Neuronal stem cell (in vitro differentiated cells): ENCODE results near the gene SRGAP2.
"Not testable (repeated sequence)": the region's sequence is repeated elsewhere in the genome, so short reads cannot be mapped to it uniquely, and the experiment has no call there.

Source experiments
- DNase-seq: peaks from one replicate; pipeline ENCODE4 v3.0.0-alpha.2; 2013; ENCODE audit warnings: low spot score
- H2AFZ ChIP-seq: one replicate; pipeline ENCODE4 v1.6.1; 2013; ENCODE audit warnings: mild to moderate bottlenecking, low read length, inconsistent platforms
- H2AK5ac ChIP-seq: 2 replicates; pipeline ENCODE4 v1.6.1; 2013; ENCODE audit warnings: low read depth, mild to moderate bottlenecking, inconsistent platforms, low read length, moderate library complexity, mixed read lengths
- H2BK120ac ChIP-seq: 2 replicates; pipeline ENCODE4 v1.6.1; 2013; ENCODE audit warnings: low read depth, mild to moderate bottlenecking, inconsistent platforms, low read length, moderate library complexity, mixed read lengths
- H2BK12ac ChIP-seq: one replicate; pipeline ENCODE4 v1.6.1; 2013; ENCODE audit warnings: low read length, inconsistent platforms
- H2BK15ac ChIP-seq: 2 replicates; pipeline ENCODE4 v1.6.1; 2013; ENCODE audit warnings: mild to moderate bottlenecking, low read length, inconsistent platforms, mixed read lengths
- H2BK5ac ChIP-seq: one replicate; pipeline ENCODE4 v1.6.1; 2013; ENCODE audit warnings: inconsistent platforms, mild to moderate bottlenecking, low read length, moderate library complexity
- H3K14ac ChIP-seq: one replicate; pipeline ENCODE4 v1.6.1; 2013; ENCODE audit warnings: low read length, inconsistent platforms
- H3K18ac ChIP-seq: 2 replicates; pipeline ENCODE4 v1.6.1; 2013; ENCODE audit warnings: low read length, inconsistent platforms
- H3K23ac ChIP-seq: 2 replicates; pipeline ENCODE4 v1.6.1; 2013; ENCODE audit warnings: low read depth, mild to moderate bottlenecking, mixed read lengths, low read length, inconsistent platforms; ENCODE audit not compliant: poor library complexity
- H3K27ac ChIP-seq: replicated peaks from 3 replicates; pipeline ENCODE4 v1.5.1; 2013; ENCODE audit warnings: low read length, inconsistent platforms
- H3K27me3 ChIP-seq, 3 experiments: 2 replicates each; pipeline ENCODE4 v1.6.1; 2013; ENCODE audit warnings: low read length in 3 of 3, mild to moderate bottlenecking in 2 of 3, inconsistent platforms in 1 of 3, low read depth in 1 of 3, mixed read lengths in 1 of 3, moderate library complexity in 1 of 3; ENCODE audit not compliant: control insufficient read depth in 3 of 3, insufficient read depth in 3 of 3
- H3K36me3 ChIP-seq, 2 donors: replicated peaks in 1 of 2; 2 replicates each; pipeline ENCODE4 v1.6.1; 2013; ENCODE audit warnings: low read length in 2 of 2; ENCODE audit not compliant: control insufficient read depth in 2 of 2, insufficient read depth in 2 of 2
- H3K4ac ChIP-seq: 2 replicates; pipeline ENCODE4 v1.6.1; 2013; ENCODE audit warnings: inconsistent platforms, mild to moderate bottlenecking, low read length, moderate library complexity
- H3K4me1 ChIP-seq, 2 donors: 1 replicate in 1 of 2; 2 replicates in 1 of 2; pipeline ENCODE4 v1.6.1; 2013; ENCODE audit warnings: low read length in 2 of 2, low read depth in 1 of 2; ENCODE audit not compliant: control insufficient read depth in 2 of 2, insufficient read depth in 1 of 2
- H3K4me2 ChIP-seq: one replicate; pipeline ENCODE4 v1.6.1; 2013; ENCODE audit warnings: mild to moderate bottlenecking, low read length, inconsistent platforms; ENCODE audit not compliant: insufficient read depth, poor library complexity, severe bottlenecking
- H3K4me3 ChIP-seq, 2 donors: 2 replicates each; pipeline ENCODE4 v1.5.1; 2013; ENCODE audit warnings: low read length in 2 of 2, mild to moderate bottlenecking in 2 of 2, inconsistent platforms in 1 of 2, moderate library complexity in 1 of 2
- H3K79me1 ChIP-seq: one replicate; pipeline ENCODE4 v1.6.1; 2013; ENCODE audit warnings: low read depth, mild to moderate bottlenecking, inconsistent platforms, low read length, moderate library complexity
- H3K9ac ChIP-seq: one replicate; pipeline ENCODE4 v1.6.1; 2013; ENCODE audit warnings: mild to moderate bottlenecking, low read depth, low read length, inconsistent platforms; ENCODE audit not compliant: poor library complexity
- H3K9me3 ChIP-seq, 2 donors: replicated peaks in 1 of 2; 2 replicates each; pipeline versions ENCODE3 to v1.6.1; 2013; ENCODE audit warnings: low read length in 2 of 2, mild to moderate bottlenecking in 2 of 2, inconsistent platforms in 1 of 2, low read depth in 1 of 2, mixed read lengths in 1 of 2, moderate library complexity in 1 of 2; ENCODE audit not compliant: control insufficient read depth in 2 of 2, insufficient read depth in 1 of 2
- H4K8ac ChIP-seq: one replicate; pipeline ENCODE4 v1.6.1; 2013; ENCODE audit warnings: low read depth, mild to moderate bottlenecking, inconsistent platforms, low read length, moderate library complexity
- H4K91ac ChIP-seq: one replicate; pipeline ENCODE4 v1.6.1; 2013; ENCODE audit warnings: low read length, low read depth, mild to moderate bottlenecking, inconsistent platforms; ENCODE audit not compliant: poor library complexity
- WGBS, 2 donors: extraction: QIAGEN DNeasy Blood & Tissue Kit; methylation state at CpG; one replicate each; pipeline ENCODE4 v1.1.7; 2013; ENCODE audit warnings: missing lambda C conversion rate in 2 of 2, mixed read lengths in 1 of 2; ENCODE audit not compliant: insufficient read length in 2 of 2, insufficient replicate concordance in 1 of 2; ENCODE audit errors: extremely low coverage in 2 of 2; 5-methylcytosine and 5-hydroxymethylcytosine counted together

SRGAP2 gene

DNA sequence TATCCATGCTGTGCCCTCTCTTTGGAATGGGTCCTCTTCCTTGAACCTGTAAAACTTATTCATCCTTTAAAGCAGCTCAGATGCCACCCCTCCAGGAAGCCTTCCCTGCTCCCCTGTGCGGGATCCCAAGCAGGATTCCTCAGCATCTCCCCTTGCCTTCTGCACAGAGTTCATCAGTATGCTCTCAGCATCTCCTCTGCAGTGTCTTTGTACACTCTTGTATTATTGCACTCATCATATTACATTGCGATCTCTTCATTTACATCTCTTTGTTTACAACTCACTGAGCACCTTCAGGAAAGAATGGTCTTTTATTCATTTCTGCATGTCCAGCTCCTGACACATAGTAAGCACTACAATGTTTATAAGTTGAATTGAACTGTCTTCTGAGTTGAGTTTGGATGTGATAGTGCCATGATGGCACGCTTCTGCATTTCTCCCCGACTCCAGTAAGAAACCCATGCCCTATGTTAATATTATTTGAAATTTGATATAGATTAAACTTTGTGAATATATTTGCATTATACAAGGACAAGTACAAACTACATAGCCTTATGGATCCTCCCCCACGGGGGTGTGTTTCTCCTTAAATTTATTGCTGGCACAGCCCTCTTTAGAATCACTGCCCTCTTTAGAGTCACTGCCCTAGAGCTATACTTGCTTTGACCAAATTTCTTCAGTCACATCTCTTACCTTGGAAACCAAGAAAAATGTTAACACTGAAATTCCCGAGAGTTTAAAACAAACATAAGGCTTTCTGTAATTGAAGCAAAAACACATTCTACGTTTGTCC lies 12.5 kb downstream of the SRGAP2 start:
- H3K9me3 ChIP-seq, H4K8ac ChIP-seq, H3K36me3 ChIP-seq, H3K9ac ChIP-seq, H3K4me2 ChIP-seq, H3K79me1 ChIP-seq, H2AFZ ChIP-seq, H3K27ac ChIP-seq, H3K4me1 ChIP-seq, H3K23ac ChIP-seq, H3K27me3 ChIP-seq, H2AK5ac ChIP-seq, H2BK120ac ChIP-seq, H4K91ac ChIP-seq, H3K18ac ChIP-seq, H2BK5ac ChIP-seq, H3K4me3 ChIP-seq, H2BK12ac ChIP-seq, H3K14ac ChIP-seq, H3K4ac ChIP-seq, DNase-seq, H2BK15ac ChIP-seq: not testable (repeated sequence)
- no CpG with 5 or more reads among the region's 7 CpGs for WGBS, 2 donors

- H3K9ac ChIP-seq, H3K4ac ChIP-seq, H4K91ac ChIP-seq, DNase-seq, H2BK120ac ChIP-seq, H3K79me1 ChIP-seq, H3K27ac ChIP-seq, H2AK5ac ChIP-seq, H3K23ac ChIP-seq, H4K8ac ChIP-seq, H3K27me3 ChIP-seq, H3K4me2 ChIP-seq, H3K4me3 ChIP-seq, H3K18ac ChIP-seq, H3K9me3 ChIP-seq, H2BK12ac ChIP-seq, H2BK5ac ChIP-seq, H3K14ac ChIP-seq, H3K4me1 ChIP-seq, H2AFZ ChIP-seq, H2BK15ac ChIP-seq, H3K36me3 ChIP-seq: not testable (repeated sequence)
- WGBS, 2 donors: no CpG with 5 or more reads among the region's 3 CpGs
Observed at GRCh38 chr1:206218285-206218684, 14.9 kb downstream of the SRGAP2 start.

DNA sequence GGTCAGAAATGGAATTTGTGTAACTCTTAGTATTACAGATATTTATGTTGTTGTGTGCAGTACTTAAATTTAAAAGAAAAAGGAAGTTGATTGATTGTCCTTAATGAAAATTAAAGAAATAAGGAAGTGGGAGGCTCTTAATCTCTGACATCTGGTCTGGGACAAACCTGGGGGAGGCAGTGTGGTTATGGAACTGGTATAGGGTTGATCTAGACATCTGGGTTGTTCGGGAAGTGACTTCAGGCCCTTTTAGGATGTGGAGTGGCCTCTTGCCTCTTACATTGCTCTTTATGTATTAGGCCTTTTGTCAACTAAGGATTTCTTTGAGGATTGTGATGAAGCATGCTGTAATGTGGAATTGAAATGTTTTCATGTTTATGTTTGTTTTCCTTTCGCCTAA lies 15.4 kb downstream of the SRGAP2 start:
- H3K9ac ChIP-seq: not testable (repeated sequence)

GRCh38 chr1:206219514-206220331 lies 16.4 kb downstream of the SRGAP2 start:
- H3K4me2 ChIP-seq, H2BK5ac ChIP-seq, H3K27me3 ChIP-seq, H3K4me3 ChIP-seq, H3K4me1 ChIP-seq, H3K9ac ChIP-seq, H3K14ac ChIP-seq, H3K18ac ChIP-seq, H2BK120ac ChIP-seq, H2BK12ac ChIP-seq, H3K4ac ChIP-seq, H2AFZ ChIP-seq, H4K91ac ChIP-seq, H2BK15ac ChIP-seq, H3K27ac ChIP-seq, H4K8ac ChIP-seq, H3K23ac ChIP-seq, DNase-seq, H3K36me3 ChIP-seq, H3K79me1 ChIP-seq, H3K9me3 ChIP-seq, H2AK5ac ChIP-seq: not testable (repeated sequence)
- WGBS, 2 donors: no CpG with 5 or more reads among the region's 13 CpGs

More for the DNA sequence above, 15.4 kb downstream of the SRGAP2 start:
- not testable (repeated sequence) for DNase-seq, H3K36me3 ChIP-seq, H2BK12ac ChIP-seq, H2BK15ac ChIP-seq, H3K14ac ChIP-seq, H3K27me3 ChIP-seq, H3K4me2 ChIP-seq, H2AFZ ChIP-seq, H4K8ac ChIP-seq, H3K4me3 ChIP-seq, H3K18ac ChIP-seq, H3K9me3 ChIP-seq, H3K4ac ChIP-seq, H3K23ac ChIP-seq, H4K91ac ChIP-seq, H3K4me1 ChIP-seq, H2AK5ac ChIP-seq, H3K79me1 ChIP-seq, H2BK120ac ChIP-seq, H3K27ac ChIP-seq, H2BK5ac ChIP-seq
- WGBS, 2 donors: no CpG with 5 or more reads among the region's 2 CpGs
